Measurements from ENCODE around the gene PDCD1LG2.

DNA sequence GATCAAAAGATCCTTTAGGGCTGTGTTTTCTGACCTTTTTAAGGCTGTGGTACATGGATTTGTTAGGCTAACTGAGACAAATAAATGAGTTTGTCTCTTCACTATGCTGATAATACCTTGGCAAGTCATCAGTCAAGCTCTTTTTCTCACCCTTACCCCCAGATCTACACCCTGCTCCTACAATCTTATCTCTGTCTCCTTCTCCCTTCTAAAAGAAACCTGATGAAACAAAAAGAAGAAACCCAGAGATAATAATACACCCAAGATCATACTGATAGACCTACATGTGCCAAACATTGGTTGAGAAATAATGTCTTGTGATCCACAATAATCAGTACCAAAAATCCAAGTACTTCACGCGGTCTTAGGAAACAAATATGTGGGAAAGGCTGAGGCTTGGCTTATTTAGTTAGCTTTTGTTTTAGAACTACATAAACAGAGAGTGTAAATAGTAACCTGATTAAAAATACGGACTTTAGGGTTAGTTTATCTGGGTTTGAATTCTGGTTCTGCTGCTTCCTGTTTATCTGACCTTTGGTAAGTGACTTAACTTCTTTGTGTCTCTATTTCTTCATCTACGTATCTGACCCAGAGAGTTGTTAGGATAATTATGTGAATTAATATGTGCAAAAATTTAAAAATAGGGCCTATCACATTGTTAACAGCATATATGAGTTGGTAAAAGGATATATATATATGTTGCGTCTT lies 24.8 kb upstream of the PDCD1LG2 start:
- TF ChIP-seq REST (IDR thresholded peaks at IDR 0.05; ENCODE audit: insufficient replicate concordance, low read depth) = no peak
- TF ChIP-seq, protein P1, sequence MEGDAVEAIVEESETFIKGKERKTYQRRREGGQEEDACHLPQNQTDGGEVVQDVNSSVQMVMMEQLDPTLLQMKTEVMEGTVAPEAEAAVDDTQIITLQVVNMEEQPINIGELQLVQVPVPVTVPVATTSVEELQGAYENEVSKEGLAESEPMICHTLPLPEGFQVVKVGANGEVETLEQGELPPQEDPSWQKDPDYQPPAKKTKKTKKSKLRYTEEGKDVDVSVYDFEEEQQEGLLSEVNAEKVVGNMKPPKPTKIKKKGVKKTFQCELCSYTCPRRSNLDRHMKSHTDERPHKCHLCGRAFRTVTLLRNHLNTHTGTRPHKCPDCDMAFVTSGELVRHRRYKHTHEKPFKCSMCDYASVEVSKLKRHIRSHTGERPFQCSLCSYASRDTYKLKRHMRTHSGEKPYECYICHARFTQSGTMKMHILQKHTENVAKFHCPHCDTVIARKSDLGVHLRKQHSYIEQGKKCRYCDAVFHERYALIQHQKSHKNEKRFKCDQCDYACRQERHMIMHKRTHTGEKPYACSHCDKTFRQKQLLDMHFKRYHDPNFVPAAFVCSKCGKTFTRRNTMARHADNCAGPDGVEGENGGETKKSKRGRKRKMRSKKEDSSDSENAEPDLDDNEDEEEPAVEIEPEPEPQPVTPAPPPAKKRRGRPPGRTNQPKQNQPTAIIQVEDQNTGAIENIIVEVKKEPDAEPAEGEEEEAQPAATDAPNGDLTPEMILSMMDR (IDR thresholded peaks at IDR 0.05; ENCODE audit: insufficient read depth, low read length) = no peak
- TF ChIP-seq GABPA (IDR thresholded peaks at IDR 0.05; ENCODE audit: low read depth) = no peak

Data from HL-60 (cell line).